ENCODE data around the gene MCM7.
A peak's percentile ranks its signal among the peaks of the same experiment; 100 is the strongest.
"Not testable (repeated sequence)": the region's sequence is repeated elsewhere in the genome, so short reads cannot be mapped to it uniquely, and the experiment has no call there.

Gene MCM7

DNA sequence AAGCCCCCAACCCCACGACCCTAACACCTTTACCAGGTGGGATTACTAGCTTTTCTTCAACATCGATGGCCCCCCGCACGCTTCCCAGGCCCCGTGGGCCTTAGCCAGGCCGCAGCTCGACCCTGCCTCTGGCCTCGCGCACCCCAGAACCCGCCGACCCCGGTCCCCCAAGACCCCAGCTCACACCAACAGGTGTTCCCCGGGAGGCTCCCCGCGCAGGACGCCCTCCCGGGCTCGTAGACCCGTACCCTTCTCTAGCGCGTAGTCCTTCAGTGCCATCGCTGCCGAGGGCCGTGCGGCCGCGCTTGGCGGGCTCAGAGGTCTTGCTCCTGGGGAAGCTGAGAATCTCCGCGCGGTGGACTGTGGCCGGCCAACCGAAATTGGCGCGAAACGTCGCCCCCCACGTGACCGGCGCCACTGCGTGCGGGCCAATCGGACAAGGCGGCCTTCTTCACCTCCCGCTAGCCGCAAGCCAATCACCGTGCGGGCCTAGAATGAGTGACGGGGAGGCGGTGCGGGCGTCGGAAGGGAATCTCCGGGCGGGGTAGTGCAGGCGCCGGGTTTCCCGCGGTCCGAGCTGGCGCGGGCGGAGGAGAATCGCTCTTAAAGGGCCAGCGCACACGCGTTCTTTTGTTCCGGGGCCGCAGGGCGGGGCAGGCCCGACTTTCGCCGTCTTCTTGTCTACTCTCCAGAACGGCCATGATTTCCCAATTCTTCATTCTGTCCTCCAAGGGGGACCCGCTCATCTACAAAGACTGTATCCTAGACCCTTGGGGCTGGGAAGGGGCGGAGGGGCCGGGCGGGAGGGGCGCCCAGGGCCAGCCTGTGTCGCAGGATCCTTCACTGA lies at the start of gene MCM7, which contains the start of gene AP4M1:
TSS of gene MCM7 (minus strand) at position 382 of the 847 bp plus-strand sequence. CDS start at position 279, 103 bp downstream.
TSS of gene AP4M1 (plus strand) at position 628 of the 847 bp plus-strand sequence. CDS start at position 700, 72 bp downstream.
- DNase-seq, result peak; percentile 96

- peak; percentile 99 for DNase-seq
Measured at GRCh38 chr7:100148559-100149328, 47.5 kb upstream of the MCM7 start, which contains the start of gene LAMTOR4. Gene LAMTOR4 (plus strand): TSS chr7:100148918. CDS start chr7:100148973, 55 bp downstream.

DNA sequence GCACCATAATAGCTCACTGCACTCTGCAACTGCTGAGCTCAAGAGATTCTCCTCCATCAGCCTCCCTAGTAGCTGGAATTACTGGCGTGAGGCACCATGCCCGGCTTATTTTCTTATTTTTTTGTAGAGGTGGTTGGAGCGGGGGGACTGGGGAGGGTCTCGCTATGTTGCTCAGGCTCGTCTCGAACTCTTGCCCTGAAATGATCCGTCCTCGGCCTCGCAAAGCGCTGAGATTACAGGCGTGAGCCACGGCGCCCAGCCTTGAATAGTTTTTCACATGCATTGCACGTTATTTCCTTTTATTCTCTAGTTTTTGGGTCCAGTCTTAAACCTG lies 47.0 kb upstream of the MCM7 start:
- no peak for DNase-seq

DNA sequence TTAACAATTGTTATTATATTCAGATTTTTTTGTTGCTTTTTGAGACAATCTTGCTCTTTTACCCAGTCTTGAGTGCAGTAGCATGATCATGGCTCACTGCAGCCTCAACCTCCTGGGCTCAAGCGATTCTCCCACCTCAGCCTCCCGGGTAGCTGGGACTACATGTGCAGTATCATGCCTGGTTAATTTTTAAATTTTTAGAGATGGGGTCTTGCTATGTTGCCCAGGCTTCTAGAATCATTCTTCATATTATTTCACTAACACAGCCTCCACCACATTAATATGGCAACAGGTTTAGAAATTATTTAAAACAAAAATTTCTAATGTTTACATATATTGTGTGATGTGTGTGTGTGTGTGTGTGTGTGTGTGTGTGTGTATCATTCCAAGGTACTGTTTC lies 46.1 kb upstream of the MCM7 start:
- no peak for DNase-seq

DNA sequence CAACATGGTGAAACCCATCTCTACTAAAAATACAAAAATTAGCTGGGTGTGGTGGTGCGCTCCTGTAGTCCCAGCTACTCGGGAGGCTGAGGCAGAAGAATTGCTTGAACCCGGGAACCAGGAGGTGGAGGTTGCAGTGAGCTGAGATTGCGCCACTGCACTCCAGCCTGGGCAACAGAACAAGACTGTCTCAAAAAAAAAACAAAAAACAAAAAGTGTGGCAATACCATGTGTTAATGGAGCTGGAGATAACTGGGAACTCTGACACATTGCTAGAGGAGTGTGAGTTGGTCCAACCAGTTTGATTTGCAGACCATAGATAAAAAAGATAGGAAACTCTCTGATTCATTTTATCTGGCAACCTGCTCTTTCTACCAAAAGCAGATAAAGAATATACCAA lies 45.2 kb upstream of the MCM7 start:
- DNase-seq, result not testable (repeated sequence)

- DNase-seq, result no peak
Measured at GRCh38 chr7:100142461-100142860, 41.3 kb upstream of the MCM7 start.

DNA sequence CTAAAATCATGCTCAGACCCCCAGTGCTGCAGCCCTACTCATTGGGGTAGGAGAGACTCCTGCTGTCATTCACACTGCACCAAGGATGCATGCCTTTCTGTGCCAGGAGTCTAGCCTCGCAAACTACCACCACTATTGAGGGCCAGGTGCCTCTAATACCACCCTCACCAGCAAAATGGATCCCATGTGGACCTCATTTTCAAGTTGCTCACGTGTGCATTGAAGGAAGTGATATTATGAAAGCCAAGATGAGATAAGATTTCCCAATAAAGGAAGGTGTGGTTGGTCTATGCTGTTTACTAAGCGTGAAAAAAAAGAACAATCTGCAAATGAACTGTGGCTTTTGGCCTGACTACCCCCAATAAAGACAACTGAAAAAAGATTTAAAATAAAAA lies 40.4 kb upstream of the MCM7 start:
- no peak for DNase-seq

GRCh38 chr7:100137851-100138760 lies 36.9 kb upstream of the MCM7 start:
- DNase-seq, result no peak

- peak; percentile 76 for DNase-seq
Measured at GRCh38 chr7:100132697-100133151, 31.5 kb upstream of the MCM7 start.

- no peak for DNase-seq
Measured at GRCh38 chr7:100132126-100132525, 30.9 kb upstream of the MCM7 start.

GRCh38 chr7:100130608-100131453 lies 29.6 kb upstream of the MCM7 start:
- DNase-seq, result peak; percentile 85

DNA sequence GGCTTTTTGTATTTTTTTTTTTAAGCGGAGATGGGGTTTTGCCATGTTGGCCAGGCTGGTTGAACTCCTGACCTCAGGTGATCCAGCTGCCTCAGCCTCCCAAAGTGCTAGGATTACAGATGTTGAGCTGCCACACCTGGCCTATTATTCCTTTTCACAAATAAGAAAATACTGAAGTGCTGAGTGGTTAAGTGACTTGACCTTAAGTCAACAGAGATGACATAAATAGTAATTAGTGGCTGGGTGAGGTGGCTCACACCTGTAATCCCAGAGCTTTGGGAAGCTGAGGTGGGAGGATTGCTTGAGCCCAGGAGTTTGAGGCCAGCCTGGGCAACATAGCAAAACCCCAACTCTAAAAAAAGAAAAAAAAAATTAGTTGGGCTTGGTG lies 29.0 kb upstream of the MCM7 start:
- not testable (repeated sequence) for DNase-seq

DNA sequence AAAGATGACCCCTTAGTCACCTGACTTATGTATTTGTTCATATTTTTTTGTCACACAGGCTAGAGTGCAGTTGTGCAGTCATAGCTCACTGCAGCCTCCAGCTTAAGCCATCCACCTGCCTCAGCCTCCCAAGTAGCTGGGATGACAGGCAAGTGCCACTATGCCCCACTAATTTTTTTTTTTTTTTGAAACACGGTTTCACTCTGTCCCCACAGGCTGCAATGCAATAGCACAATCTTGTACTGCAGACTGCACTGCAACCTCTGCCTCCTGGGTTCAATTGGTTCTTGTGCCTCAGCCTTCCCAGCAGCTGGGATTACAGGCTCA lies 27.4 kb upstream of the MCM7 start:
- no peak for DNase-seq

- no peak for DNase-seq
Measured at GRCh38 chr7:100127866-100128636, 26.9 kb upstream of the MCM7 start.

- peak; percentile 94 for DNase-seq
Measured at GRCh38 chr7:100126931-100127865, 26.0 kb upstream of the MCM7 start, which contains the start of gene MBLAC1. Gene MBLAC1 (plus strand): TSS chr7:100126967. CDS start chr7:100127396, 429 bp downstream.

DNA sequence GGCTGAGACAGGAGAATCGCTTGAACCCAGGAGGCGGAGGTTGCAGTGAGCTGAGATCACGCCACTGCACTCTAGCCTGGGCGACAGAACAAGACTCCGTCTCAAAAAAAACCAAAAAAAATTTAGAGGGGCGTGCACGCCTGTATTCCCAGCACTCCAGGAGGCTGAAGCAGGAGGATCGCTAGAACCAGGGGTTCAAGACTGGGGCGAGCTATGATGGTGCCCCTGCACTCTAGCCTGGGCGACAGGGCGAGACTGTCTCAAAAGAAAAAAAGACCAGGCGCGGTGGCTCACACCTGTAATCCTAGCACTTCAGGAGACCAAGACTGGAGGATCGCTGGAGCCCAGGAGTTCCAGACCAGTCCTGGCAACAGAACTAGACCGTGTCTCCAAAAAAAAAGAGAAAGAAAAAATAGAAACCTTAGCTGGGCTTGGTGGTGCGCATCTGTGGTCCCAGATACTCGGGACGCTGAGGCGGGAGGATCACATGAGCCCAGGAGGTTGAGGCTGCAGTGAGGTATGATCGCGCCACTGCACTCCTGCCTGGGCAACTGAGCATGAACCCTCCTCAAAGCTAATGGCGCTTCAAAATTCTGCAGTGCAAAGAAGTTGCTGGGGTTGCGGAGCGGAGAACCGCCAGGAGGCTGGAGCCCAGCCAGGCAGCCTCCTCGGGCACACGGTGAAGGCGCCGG lies 25.2 kb upstream of the MCM7 start:
- no peak for DNase-seq

DNA sequence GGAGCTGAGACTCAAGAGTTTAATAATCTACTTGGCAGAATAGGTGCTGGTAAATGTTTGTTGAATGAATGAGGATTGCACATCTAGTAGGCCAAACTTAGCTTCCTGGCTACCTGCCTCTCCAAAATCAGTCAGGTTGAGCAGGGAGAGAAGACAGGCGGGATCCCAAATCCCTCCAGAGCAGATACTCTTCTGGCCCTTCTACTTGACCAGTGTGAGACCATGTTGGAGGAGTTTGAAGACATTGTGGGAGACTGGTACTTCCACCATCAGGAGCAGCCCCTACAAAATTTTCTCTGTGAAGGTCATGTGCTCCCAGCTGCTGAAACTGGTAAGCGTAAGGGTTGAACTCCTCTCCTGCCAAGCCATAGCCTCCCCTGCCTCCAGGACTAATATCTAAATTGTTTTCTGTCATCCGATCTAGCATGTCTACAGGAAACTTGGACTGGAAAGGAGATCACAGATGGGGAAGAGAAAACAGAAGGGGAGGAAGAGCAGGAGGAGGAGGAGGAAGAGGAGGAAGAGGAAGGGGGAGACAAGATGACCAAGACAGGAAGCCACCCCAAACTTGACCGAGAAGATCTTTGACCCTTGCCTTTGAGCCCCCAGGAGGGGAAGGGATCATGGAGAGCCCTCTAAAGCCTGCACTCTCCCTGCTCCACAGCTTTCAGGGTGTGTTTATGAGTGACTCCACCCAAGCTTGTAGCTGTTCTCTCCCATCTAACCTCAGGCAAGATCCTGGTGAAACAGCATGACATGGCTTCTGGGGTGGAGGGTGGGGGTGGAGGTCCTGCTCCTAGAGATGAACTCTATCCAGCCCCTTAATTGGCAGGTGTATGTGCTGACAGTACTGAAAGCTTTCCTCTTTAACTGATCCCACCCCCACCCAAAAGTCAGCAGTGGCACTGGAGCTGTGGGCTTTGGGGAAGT lies 23.4 kb upstream of the MCM7 start:
- DNase-seq, result no peak

- DNase-seq, result no peak
Measured at GRCh38 chr7:100122568-100122967, 21.4 kb upstream of the MCM7 start.
